ENCODE results near the gene SLC7A7. TPM values are rescaled to one million over a fixed set of nuclear protein-coding genes. Genes with fewer than 3 reads are reported as not detected.
"Not testable (repeated sequence)": the region's sequence is repeated elsewhere in the genome, so short reads cannot be mapped to it uniquely, and the experiment has no call there.

The SLC7A7 gene
- polyA plus RNA-seq, 10 donors: 19.5 to 31.4 (median 25.9) TPM

DNA sequence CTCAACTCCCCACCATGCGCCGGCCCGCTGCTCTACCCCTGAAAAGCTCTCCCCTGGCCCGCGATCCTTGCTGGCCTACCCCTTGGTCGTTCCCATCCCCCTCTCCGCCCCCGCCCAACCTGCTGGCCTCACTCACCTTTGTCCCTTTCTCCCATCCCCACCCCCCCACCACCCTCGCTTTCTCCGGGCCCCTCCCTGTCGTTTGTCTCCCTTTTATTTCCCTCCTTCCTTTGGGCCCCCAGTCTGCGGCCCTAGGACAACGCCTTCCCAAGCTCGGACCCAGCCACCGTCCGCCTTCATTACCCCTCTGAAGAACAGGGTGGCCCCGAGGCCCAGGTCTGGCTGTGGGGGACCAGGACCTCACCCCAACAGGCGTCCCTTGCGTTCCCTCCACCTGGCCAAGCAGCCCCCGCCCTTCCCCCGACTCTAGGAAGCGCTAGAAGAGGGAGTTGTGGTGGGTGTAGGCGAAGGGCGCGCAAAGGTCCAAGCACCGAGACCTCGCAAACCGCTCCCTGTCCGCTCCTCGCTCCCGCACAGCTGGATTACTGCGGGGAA, 6.9 kb upstream of the SLC7A7 start:
- peak in 1 of 3 donors; percentile 14 for DNase-seq

GRCh38 chr14:22821193-22822015, 6.2 kb upstream of the SLC7A7 start:
- DNase-seq: peak in 2 of 3 donors; percentile 20 to 55

DNA sequence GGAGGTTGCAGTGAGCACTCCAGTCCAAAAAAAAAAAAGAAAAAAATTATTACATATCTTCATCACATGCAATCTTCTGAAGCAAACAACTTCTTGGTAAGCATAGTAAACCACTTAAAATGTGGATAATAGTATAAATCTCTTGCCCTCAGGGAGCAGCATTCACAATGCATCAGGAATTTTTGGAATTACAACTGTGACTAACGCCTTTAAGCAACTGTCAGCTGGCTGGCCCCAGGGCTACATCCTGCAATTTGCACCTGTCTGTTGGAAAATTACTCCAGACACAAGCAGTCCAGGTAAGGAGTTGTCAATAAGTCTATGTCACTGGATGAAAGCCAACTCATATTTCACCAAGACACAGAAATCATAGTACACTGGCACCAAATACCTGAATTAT, 5.5 kb upstream of the SLC7A7 start:
- peak in 1 of 3 donors; percentile 44 for DNase-seq

- peak in 2 of 3 donors; percentile 68 to 87 for DNase-seq
These were observed 4.1 kb upstream of the SLC7A7 start for GRCh38 chr14:22819151-22819988.

DNA sequence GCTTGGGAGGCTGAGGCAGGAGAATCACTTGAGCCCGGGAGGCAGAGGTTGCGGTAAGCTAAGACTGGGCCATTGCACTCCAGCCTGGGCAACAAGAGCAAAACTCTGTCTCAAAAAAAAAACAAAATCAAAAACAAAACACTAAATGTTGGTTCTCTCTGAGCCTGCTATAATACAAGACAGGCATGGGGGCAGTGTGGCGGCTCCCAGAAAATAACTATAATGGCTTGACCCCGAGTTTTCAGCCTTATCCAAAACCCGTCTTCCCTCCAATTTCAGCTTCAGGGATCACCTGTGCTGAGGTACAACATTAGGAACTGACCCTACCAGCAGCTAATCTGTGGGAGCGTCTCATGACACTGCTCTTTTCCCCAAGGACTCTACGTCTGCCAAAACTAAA, 862 bp downstream of the SLC7A7 start:
- DNase-seq: no peak

GRCh38 chr14:22813145-22813544, 2.1 kb downstream of the SLC7A7 start:
- no peak for DNase-seq

GRCh38 chr14:22812744-22813143, 2.5 kb downstream of the SLC7A7 start:
- DNase-seq: no peak

- no peak for DNase-seq
These were observed 3.5 kb downstream of the SLC7A7 start for GRCh38 chr14:22811722-22812121.

GRCh38 chr14:22808388-22809209, 6.6 kb downstream of the SLC7A7 start:
- no peak for DNase-seq

GRCh38 chr14:22807432-22808087, 7.7 kb downstream of the SLC7A7 start:
- DNase-seq: no peak

- DNase-seq: not testable (repeated sequence)
These were observed 10.0 kb downstream of the SLC7A7 start for GRCh38 chr14:22805235-22805634.

- no peak for DNase-seq
These were observed 11.6 kb downstream of the SLC7A7 start for GRCh38 chr14:22803687-22803974.

DNA sequence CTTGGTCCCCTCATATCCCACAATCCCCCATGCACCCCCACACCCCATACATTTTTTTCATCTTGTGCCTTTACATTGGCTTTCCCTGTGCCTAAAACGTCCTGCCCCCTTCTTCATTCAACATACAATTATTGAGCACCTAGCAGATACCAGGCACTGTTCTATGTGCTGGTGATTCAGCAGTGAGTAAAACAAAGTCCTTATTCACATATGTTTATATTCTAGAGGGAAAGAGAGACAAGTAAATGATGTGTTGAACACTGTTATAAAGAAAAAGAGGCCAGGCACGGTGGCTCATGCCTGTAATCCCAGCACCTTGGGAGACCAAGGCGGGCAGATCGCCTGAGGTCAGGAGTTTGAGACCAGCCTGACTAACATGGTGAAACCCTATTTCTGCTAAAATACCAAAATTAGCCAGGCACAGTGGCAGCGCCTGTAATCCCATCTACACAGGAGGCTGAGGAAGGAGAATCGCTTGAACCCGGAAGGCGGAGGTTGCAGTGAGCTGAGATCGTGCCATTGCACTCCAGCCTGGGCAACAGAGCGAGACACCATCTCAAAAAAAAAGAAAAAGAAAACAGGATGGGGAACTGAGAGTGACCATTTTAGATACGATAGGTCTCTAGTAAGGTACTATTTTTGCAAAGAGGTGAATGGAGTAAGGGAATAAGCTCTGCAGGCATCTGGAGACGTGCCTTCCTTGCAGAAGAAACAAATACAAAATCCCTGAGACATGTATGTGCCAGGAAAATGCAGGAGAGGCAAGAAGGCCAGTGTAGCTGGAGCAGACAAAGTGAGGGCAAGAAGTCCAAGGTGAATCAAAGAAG, 12.2 kb downstream of the SLC7A7 start:
- no peak for DNase-seq

DNA sequence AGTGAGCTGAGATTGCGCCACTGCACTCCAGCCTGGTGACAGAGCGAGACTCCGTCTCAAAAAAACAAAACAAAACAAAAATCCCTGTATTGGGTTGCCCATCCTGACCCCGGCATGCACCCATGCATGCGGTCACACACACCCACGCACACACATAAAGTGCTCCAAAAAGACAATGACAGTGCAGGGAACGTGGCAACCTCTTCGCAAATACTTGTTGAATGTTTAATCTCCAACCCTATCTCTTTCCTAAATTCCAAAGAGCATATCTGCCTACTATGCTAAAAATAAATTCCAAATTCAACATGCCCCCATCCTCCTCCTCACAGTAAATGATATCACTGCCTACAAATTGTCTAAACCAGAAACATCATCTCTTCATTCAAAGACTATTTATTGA, 13.5 kb downstream of the SLC7A7 start:
- no peak for DNase-seq

DNA sequence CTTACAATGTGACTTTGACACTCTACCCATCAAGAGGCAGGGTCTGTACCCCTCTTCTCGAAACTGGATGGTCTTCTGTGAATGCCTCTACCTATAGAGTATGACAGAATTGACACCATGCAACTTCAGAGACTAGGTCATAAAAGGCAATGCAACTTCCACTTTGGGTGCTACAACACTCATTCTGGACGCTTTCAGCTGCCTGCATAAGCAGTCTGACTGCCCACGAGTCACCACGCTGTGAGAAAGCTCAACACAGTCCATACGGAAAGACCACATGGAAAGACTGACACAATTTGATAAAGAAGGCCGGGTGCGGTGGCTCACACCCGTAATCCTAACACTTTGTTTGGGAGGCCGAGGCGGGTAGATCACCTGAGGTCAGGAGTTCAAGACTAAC, 14.9 kb downstream of the SLC7A7 start:
- no peak for DNase-seq

DNA sequence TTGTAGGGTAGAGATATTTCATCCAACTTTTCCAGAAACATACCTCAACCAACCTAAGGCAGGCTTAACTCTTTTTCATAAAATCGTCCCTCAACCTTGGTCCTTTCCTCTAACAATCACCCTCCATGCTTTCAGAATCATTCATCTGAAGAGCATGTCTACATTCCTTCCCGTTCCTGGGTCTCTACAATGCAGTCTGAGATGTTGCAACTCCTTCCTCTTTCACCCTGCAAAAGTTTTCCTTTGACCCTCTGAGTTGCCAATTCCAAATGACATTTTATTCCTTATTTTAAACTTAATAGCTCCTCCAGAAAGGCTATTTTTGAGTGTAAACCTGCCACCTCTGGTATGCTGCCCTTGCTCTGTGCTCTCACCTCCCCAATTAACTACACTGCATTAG, 16.7 kb downstream of the SLC7A7 start:
- no peak for DNase-seq

DNA sequence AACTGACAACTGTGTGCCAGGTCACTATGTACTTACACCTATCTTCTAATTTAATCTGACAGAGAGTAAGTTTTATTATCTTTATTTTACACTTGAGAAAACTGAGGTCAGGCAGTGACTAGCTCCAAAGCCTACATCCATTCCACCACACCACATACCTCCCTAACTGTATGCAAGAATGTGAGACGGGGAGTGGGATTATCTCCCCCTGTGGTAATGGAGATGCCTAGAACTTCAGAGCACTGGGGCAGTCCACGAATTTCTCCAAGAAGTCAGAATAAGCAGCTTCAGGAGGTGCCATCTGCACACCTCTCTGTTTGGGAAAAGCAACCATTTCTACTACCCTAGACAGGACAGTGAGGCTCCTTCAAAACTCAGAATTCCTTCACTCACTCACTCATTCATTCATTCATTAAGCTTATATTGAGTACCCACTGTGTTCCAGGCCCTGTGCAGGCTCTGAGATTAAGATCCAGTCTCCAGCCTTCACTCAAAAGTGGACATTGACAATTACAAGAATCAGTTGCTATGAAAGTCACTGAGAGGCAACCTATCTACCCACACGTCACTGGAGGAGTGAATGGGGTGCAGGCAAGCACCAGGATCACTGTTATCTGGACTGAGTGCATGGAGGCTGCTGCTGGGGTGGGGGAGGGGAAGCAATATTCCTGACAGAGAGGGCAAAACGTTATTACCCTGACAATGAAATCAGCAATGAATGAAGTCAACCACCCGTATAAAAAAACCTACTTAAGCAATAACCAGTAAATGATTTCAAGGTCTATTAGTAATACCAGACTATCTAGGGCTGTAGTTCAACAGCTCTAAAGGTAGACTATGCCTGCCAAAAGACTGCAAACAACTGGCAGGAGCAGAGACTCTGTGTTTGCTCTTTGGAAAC, 18.0 kb downstream of the SLC7A7 start:
- no peak for DNase-seq

- no peak for DNase-seq
These were observed 19.0 kb downstream of the SLC7A7 start for GRCh38 chr14:22796087-22796707.

DNA sequence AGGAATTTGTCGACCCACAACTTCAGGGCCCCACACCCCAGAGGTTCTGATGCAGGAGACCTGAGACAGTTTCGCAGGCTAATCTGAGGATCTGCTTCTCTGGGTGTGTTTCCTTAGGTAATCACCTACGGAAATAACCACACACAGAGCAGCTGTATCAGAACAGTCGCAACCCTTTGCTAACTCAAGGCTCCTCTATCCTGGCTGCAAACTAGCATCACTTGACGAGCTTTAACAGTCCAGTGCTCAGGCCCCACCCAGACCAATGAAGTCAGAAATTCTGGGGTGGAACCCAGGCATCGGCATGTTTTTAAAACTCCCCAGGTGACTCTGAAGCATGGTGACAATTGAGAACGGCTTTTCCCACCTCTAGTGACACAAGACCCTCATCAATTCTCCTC, 20.7 kb downstream of the SLC7A7 start:
- DNase-seq: no peak
